ENCODE data around the gene AJM1.

The AJM1 gene

DNA sequence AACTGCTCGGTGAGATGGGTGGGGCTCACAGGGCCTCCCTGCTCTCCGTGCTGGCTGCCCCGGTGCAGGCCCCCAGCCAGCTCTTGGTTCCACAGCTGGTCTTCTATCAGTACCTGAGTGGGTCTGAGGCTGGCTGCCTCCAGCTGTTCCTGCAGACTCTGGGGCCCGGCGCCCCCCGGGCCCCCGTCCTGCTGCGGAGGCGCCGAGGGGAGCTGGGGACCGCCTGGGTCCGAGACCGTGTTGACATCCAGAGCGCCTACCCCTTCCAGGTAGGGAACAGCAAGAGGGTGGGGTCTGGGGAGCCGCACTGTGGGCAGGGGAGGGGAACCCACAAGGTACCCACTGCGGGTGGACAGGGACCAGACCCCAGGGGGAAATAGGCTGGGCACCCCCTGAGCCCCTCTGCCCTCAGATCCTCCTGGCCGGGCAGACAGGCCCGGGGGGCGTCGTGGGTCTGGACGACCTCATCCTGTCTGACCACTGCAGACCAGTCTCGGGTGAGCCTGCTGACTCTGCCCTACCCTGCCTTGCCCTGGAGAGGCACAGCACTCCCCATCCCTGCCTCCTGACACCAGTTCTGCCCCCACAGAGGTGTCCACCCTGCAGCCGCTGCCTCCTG is 12.7 kb downstream of the AJM1 start:
- H3K27ac ChIP-seq (ENCODE audit: low read depth, low read length, severe bottlenecking) = no peak overlapping the region
- WGBS, 2 experiments (ENCODE audit: insufficient coverage in 2 of 2) = 94 to 95% methylated on average over 16 to 19 of the region's 23 CpGs
- peaks cover 43% of the 10 kb centered on the region for H3K36me3 ChIP-seq (ENCODE audit: control insufficient read depth, insufficient read depth, low read length)
- H3K4me3 ChIP-seq (ENCODE audit: extremely low read depth, insufficient read depth, low read length, poor library complexity, severe bottlenecking) = no peak overlapping the region
- no peaks in the 10 kb centered on the region for H3K9me3 ChIP-seq (ENCODE audit: control insufficient read depth, low read length)
- peaks cover 8% of the 10 kb centered on the region for H3K4me1 ChIP-seq (ENCODE audit: control insufficient read depth, insufficient read depth, low read length, poor library complexity, severe bottlenecking)

DNA sequence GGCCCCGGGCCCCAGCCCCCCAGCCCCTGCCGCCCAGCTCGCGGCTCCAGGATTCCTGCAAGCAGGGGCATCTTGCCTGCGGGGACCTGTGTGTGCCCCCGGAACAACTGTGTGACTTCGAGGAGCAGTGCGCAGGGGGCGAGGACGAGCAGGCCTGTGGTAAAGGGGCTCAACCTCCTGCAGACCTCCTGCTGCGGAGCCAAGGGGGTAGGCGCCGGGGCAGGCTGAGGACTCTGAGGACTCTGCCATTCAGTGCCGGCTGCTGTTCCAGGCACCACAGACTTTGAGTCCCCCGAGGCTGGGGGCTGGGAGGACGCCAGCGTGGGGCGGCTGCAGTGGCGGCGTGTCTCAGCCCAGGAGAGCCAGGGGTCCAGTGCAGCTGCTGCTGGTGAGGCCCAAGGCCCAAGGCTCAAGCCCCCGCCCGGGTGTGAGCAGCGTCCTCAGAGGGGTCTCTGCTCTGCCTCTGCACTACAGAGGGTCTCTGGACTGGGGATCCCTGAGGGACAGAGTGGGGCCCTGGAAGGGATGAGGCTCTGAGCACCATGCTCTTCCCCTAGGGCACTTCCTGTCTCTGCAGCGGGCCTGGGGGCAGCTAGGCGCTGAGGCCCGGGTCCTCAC is 13.3 kb downstream of the AJM1 start:
- 89 to 92% methylated on average over 20 to 26 of the region's 26 CpGs for WGBS, 2 experiments (ENCODE audit: insufficient coverage in 2 of 2)
- Histone ChIP-seq H3K27ac (ENCODE audit: low read depth, low read length, severe bottlenecking) (peak overlapping the region; percentile 45), H3K4me1 (ENCODE audit: control insufficient read depth, insufficient read depth, low read length, poor library complexity, severe bottlenecking) (peaks cover 2% of the 10 kb centered on the region), H3K4me3 (ENCODE audit: extremely low read depth, insufficient read depth, low read length, poor library complexity, severe bottlenecking) (no peak overlapping the region), H3K36me3 (ENCODE audit: control insufficient read depth, insufficient read depth, low read length) (peaks cover 37% of the 10 kb centered on the region), H3K9me3 (ENCODE audit: control insufficient read depth, low read length) (no peaks in the 10 kb centered on the region)

DNA sequence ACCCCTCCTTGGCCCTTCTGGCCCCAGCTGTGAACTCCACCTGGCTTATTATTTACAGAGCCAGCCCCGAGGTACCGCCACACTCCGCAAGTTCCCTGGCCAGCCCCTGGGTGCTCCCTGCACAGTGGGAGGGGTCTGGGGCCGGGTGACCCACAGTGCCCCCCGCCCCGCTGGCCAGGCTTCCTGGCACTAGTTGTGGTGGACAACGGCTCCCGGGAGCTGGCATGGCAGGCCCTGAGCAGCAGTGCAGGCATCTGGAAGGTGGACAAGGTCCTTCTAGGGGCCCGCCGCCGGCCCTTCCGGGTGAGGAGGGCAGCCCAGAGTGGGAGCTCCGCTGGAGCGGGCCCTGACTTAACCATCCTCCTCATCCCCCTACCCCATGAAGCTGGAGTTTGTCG is 13.8 kb downstream of the AJM1 start:
- Histone ChIP-seq H3K9me3 (ENCODE audit: control insufficient read depth, low read length) (no peaks in the 10 kb centered on the region), H3K4me1 (ENCODE audit: control insufficient read depth, insufficient read depth, low read length, poor library complexity, severe bottlenecking) (no peaks in the 10 kb centered on the region), H3K27ac (ENCODE audit: low read depth, low read length, severe bottlenecking) (no peak overlapping the region), H3K36me3 (ENCODE audit: control insufficient read depth, insufficient read depth, low read length) (peaks cover 37% of the 10 kb centered on the region), H3K4me3 (ENCODE audit: extremely low read depth, insufficient read depth, low read length, poor library complexity, severe bottlenecking) (no peak overlapping the region)
- WGBS, 2 experiments (ENCODE audit: insufficient coverage in 2 of 2) = 88 to 97% methylated on average over 14 of the region's 15 CpGs

DNA sequence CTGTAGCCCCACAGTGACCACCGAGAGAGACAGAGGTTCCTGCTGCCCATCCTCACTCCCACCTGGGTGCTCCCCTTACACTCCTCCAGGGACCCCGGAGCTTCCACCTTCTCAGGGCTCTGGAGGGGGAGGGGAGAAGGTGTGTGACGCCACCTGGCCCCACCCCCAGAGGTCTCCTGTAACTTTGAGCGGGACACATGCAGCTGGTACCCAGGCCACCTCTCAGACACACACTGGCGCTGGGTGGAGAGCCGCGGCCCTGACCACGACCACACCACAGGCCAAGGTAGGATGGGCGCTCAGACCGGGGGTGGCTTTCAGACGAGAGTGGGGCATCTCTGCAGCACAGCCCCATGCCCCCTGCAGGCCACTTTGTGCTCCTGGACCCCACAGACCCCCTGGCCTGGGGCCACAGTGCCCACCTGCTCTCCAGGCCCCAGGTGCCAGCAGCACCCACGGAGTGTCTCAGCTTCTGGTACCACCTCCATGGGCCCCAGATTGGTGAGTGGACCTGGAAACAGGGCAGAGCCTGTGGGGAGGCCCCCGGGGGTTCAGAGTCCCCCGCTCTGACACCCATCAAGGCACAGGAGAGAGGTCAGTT is 14.4 kb downstream of the AJM1 start:
- H3K36me3 ChIP-seq (ENCODE audit: control insufficient read depth, insufficient read depth, low read length) = peaks cover 37% of the 10 kb centered on the region
- no peak overlapping the region for H3K27ac ChIP-seq (ENCODE audit: low read depth, low read length, severe bottlenecking)
- H3K9me3 ChIP-seq (ENCODE audit: control insufficient read depth, low read length) = no peaks in the 10 kb centered on the region
- no peaks in the 10 kb centered on the region for H3K4me1 ChIP-seq (ENCODE audit: control insufficient read depth, insufficient read depth, low read length, poor library complexity, severe bottlenecking)
- 92 to 98% methylated on average over 10 to 11 of the region's 14 CpGs for WGBS, 2 experiments (ENCODE audit: insufficient coverage in 2 of 2)
- H3K4me3 ChIP-seq (ENCODE audit: extremely low read depth, insufficient read depth, low read length, poor library complexity, severe bottlenecking) = no peak overlapping the region

DNA sequence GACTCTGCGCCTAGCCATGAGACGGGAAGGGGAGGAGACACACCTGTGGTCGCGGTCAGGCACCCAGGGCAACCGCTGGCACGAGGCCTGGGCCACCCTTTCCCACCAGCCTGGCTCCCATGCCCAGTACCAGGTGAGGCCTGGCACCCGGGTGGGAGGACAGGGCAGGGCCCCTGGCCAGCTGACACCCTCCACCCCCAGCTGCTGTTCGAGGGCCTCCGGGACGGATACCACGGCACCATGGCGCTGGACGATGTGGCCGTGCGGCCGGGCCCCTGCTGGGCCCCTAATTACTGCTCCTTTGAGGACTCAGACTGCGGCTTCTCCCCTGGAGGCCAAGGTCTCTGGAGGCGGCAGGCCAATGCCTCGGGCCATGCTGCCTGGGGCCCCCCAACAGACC is 14.9 kb downstream of the AJM1 start:
- H3K4me3 ChIP-seq (ENCODE audit: extremely low read depth, insufficient read depth, low read length, poor library complexity, severe bottlenecking) = no peak overlapping the region
- peaks cover 39% of the 10 kb centered on the region for H3K36me3 ChIP-seq (ENCODE audit: control insufficient read depth, insufficient read depth, low read length)
- H3K9me3 ChIP-seq (ENCODE audit: control insufficient read depth, low read length) = no peaks in the 10 kb centered on the region
- WGBS, 2 experiments (ENCODE audit: insufficient coverage in 2 of 2) = 93 to 96% methylated on average over 9 to 17 of the region's 19 CpGs
- no peak overlapping the region for H3K27ac ChIP-seq (ENCODE audit: low read depth, low read length, severe bottlenecking)
- no peaks in the 10 kb centered on the region for H3K4me1 ChIP-seq (ENCODE audit: control insufficient read depth, insufficient read depth, low read length, poor library complexity, severe bottlenecking)

DNA sequence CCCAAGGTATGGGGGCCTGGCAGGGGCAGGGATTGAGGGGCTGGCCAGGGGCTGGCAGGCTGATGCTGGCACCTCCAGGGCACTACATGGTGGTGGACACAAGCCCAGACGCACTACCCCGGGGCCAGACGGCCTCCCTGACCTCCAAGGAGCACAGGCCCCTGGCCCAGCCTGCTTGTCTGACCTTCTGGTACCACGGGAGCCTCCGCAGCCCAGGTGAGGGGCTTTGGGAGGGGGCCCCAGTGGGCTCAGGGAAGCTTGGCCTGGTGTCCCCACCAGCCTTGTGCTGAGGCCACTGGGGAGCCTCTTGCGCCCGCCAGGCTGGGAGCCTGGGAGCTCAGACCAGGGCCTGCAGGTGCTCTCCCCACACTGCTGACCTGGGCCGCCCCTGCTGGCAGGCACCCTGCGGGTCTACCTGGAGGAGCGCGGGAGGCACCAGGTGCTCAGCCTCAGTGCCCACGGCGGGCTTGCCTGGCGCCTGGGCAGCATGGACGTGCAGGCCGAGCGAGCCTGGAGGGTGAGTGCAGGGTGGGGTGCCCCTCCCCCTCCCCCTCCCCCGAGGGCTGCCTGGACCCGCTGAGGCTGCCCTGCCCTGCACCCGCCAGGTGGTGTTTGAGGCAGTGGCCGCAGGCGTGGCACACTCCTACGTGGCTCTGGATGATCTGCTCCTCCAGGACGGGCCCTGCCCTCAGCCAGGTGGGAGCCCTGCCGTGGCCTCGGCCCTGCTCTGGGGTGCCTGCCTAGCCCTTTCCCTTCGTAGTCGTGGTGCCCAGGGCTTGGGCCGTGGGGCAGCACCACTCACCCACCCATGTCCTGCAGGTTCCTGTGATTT is 15.5 kb downstream of the AJM1 start:
- H3K9me3 ChIP-seq (ENCODE audit: control insufficient read depth, low read length) = no peaks in the 10 kb centered on the region
- H3K4me1 ChIP-seq (ENCODE audit: control insufficient read depth, insufficient read depth, low read length, poor library complexity, severe bottlenecking) = no peaks in the 10 kb centered on the region
- 94 to 96% methylated on average over 18 to 20 of the region's 29 CpGs for WGBS, 2 experiments (ENCODE audit: insufficient coverage in 2 of 2)
- H3K4me3 ChIP-seq (ENCODE audit: extremely low read depth, insufficient read depth, low read length, poor library complexity, severe bottlenecking) = no peak overlapping the region
- peaks cover 43% of the 10 kb centered on the region for H3K36me3 ChIP-seq (ENCODE audit: control insufficient read depth, insufficient read depth, low read length)
- no peak overlapping the region for H3K27ac ChIP-seq (ENCODE audit: low read depth, low read length, severe bottlenecking)

DNA sequence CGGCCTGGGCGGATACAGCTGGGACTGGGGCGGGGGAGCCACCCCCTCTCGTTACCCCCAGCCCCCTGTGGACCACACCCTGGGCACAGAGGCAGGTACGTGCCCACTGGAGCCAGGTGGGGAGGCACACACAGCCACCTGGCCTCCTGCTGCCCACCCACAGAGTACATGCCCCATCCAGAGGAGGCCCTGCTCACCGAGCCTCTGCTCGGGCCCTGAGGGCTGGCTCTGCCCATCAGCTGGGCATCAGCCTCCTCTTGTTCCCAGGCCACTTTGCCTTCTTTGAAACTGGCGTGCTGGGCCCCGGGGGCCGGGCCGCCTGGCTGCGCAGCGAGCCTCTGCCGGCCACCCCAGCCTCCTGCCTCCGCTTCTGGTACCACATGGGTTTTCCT is 16.2 kb downstream of the AJM1 start:
- WGBS, 2 experiments (ENCODE audit: insufficient coverage in 2 of 2) = 97% methylated on average over 10 to 15 of the region's 15 CpGs

DNA sequence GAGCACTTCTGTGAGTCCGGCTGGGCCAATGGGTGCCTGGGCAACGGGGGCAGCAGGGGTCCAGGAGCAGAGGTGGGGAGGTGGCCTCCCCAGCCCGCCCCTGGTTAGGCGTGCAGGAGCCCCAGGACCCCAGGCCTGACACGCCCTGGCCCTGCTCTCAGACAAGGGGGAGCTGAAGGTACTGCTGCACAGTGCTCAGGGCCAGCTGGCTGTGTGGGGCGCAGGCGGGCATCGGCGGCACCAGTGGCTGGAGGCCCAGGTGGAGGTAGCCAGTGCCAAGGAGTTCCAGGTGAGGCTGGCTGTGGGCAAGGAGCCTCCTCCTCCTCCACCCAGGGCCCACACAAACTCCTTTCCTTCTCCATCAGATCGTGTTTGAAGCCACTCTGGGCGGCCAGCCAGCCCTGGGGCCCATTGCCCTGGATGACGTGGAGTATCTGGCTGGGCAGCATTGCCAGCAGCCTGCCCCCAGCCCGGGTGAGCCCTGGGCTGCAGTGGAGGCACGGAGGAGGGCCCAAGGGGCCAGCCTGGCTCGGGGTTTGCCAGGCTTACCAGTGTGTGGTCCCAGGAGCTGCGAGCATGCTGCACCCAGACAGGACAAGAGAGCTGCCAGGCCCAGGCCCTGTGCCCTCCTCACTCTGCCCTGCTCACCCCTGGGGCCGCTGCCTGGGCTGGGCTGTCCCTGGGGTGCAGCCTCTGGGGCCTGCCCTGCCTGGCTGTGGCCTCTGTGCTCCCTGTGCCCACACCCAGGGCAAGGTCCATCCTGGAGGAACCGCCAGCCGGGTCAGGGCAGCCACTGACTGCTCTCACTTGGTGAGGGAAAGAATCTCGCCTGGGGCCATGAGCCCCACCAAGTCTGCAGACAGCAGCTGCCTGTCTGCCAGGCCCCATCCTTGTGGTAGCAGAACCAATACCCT is 16.8 kb downstream of the AJM1 start:
- H3K27ac ChIP-seq (ENCODE audit: low read depth, low read length, severe bottlenecking) = no peak overlapping the region
- no peaks in the 10 kb centered on the region for H3K9me3 ChIP-seq (ENCODE audit: control insufficient read depth, low read length)
- peaks cover 52% of the 10 kb centered on the region for H3K36me3 ChIP-seq (ENCODE audit: control insufficient read depth, insufficient read depth, low read length)
- 95 to 96% methylated on average over 17 to 19 of the region's 20 CpGs for WGBS, 2 experiments (ENCODE audit: insufficient coverage in 2 of 2)
- no peak overlapping the region for H3K4me3 ChIP-seq (ENCODE audit: extremely low read depth, insufficient read depth, low read length, poor library complexity, severe bottlenecking)
- no peaks in the 10 kb centered on the region for H3K4me1 ChIP-seq (ENCODE audit: control insufficient read depth, insufficient read depth, low read length, poor library complexity, severe bottlenecking)

More for the DNA sequence above, 16.2 kb downstream of the AJM1 start:
- no peak overlapping the region for H3K4me3 ChIP-seq (ENCODE audit: extremely low read depth, insufficient read depth, low read length, poor library complexity, severe bottlenecking)
- H3K27ac ChIP-seq (ENCODE audit: low read depth, low read length, severe bottlenecking) = no peak overlapping the region
- peaks cover 46% of the 10 kb centered on the region for H3K36me3 ChIP-seq (ENCODE audit: control insufficient read depth, insufficient read depth, low read length)
- H3K4me1 ChIP-seq (ENCODE audit: control insufficient read depth, insufficient read depth, low read length, poor library complexity, severe bottlenecking) = no peaks in the 10 kb centered on the region
- no peaks in the 10 kb centered on the region for H3K9me3 ChIP-seq (ENCODE audit: control insufficient read depth, low read length)

DNA sequence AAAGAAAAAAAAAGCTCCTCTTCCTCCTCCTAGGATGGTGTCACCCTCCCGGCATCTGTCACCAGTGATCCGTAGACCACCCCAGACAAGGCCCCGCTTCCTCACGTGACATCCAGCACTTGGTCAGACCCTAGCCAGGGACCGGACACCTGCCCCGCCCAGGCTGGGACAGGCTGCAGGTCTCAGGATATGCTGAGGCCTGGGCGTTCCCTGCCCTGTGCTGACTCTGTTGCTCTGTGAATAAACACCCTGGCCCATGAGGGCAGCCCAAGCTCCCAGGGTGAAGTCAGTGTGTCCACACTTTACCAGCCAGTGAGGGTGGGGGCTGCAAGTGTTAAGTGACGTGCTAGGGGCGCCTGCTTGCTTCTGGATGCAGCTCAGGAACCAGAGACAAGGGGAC is 18.3 kb downstream of the AJM1 start:
- Histone ChIP-seq H3K4me1 (ENCODE audit: control insufficient read depth, insufficient read depth, low read length, poor library complexity, severe bottlenecking) (peaks cover 6% of the 10 kb centered on the region), H3K27ac (ENCODE audit: low read depth, low read length, severe bottlenecking) (no peak overlapping the region), H3K4me3 (ENCODE audit: extremely low read depth, insufficient read depth, low read length, poor library complexity, severe bottlenecking) (no peak overlapping the region), H3K9me3 (ENCODE audit: control insufficient read depth, low read length) (no peaks in the 10 kb centered on the region), H3K36me3 (ENCODE audit: control insufficient read depth, insufficient read depth, low read length) (peaks cover 63% of the 10 kb centered on the region)
- WGBS, 2 experiments (ENCODE audit: insufficient coverage in 2 of 2) = 98 to 99% methylated on average over 9 of the region's 9 CpGs

All from mesodermal cell (in vitro differentiated cells).